ENCODE results near the gene UXT.
"Not testable (repeated sequence)": the region's sequence is repeated elsewhere in the genome, so short reads cannot be mapped to it uniquely, and the experiment has no call there.

UXT gene

GRCh38 chrX:47658684-47659420 lies at the start of gene UXT:
TSS of gene UXT (minus strand) at chrX:47659180. CDS start at chrX:47658927, 253 bp downstream.
- peak; percentile 90 for DNase-seq

GRCh38 chrX:47707031-47707780 lies 48.2 kb upstream of the UXT start:
- DNase-seq: no peak

- no peak for DNase-seq
Measured at GRCh38 chrX:47706575-47706974, 47.6 kb upstream of the UXT start.

- DNase-seq: no peak
Measured at GRCh38 chrX:47704736-47705135, 45.8 kb upstream of the UXT start.

- DNase-seq: no peak
Measured at GRCh38 chrX:47697181-47697580, 38.2 kb upstream of the UXT start.

- no peak for DNase-seq
Measured at GRCh38 chrX:47690175-47690574, 31.2 kb upstream of the UXT start.

GRCh38 chrX:47687263-47687662 lies 28.3 kb upstream of the UXT start:
- DNase-seq: no peak

GRCh38 chrX:47683829-47684205 lies 24.8 kb upstream of the UXT start:
- no peak for DNase-seq

- no peak for DNase-seq
Measured at GRCh38 chrX:47683184-47683828, 24.3 kb upstream of the UXT start.

GRCh38 chrX:47675959-47676859 lies 17.2 kb upstream of the UXT start:
- DNase-seq: not testable (repeated sequence)

GRCh38 chrX:47674776-47675175 lies 15.8 kb upstream of the UXT start:
- no peak for DNase-seq

GRCh38 chrX:47665797-47666196 lies 6.8 kb upstream of the UXT start:
- not testable (repeated sequence) for DNase-seq

- no peak for DNase-seq
Measured at GRCh38 chrX:47664737-47665136, 5.8 kb upstream of the UXT start.

GRCh38 chrX:47662144-47662657 lies 3.2 kb upstream of the UXT start:
- no peak for DNase-seq

- DNase-seq: no peak
Measured at GRCh38 chrX:47661539-47661938, 2.6 kb upstream of the UXT start.

GRCh38 chrX:47659421-47659726 lies 394 bp upstream of the UXT start:
- no peak for DNase-seq

GRCh38 chrX:47658301-47658683 lies 688 bp downstream of the UXT start:
- DNase-seq: no peak

GRCh38 chrX:47651043-47651905 lies 7.7 kb downstream of the UXT start:
- no peak for DNase-seq

GRCh38 chrX:47650164-47651042 lies 8.6 kb downstream of the UXT start, which contains the start of gene ELK1:
TSS of gene ELK1 (minus strand) at chrX:47650563. CDS start at chrX:47641441, 9,122 bp downstream.
- peak; percentile 95 for DNase-seq

GRCh38 chrX:47649781-47650163 lies 9.2 kb downstream of the UXT start:
- DNase-seq: no peak

- no peak for DNase-seq
Measured at GRCh38 chrX:47649271-47649670, 9.7 kb downstream of the UXT start.
